HG03103 (cell line): Measurements from ENCODE around the gene NNMT.

Experiments
- ATAC-seq: cut with Tn5 transposase; IDR thresholded peaks from one replicate; pipeline ENCODE4 v1.9.1; 2021; ENCODE audit warnings: low read depth; ENCODE audit not compliant: unreplicated experiment

The NNMT gene

GRCh38 chr11:114295676-114296604 is at the start of gene NNMT:
TSS of gene NNMT (plus strand) at chr11:114296399. CDS start at chr11:114296557, 158 bp downstream.
- no peak for ATAC-seq

GRCh38 chr11:114247070-114247789 is 49.0 kb upstream of the NNMT start:
- ATAC-seq = no peak

- no peak for ATAC-seq
These were observed 46.0 kb upstream of the NNMT start for GRCh38 chr11:114250180-114250579.

GRCh38 chr11:114250993-114251814 is 45.0 kb upstream of the NNMT start:
- ATAC-seq = no peak

- ATAC-seq = no peak
These were observed 44.3 kb upstream of the NNMT start for GRCh38 chr11:114251815-114252337.

- no peak for ATAC-seq
These were observed 43.4 kb upstream of the NNMT start for GRCh38 chr11:114252767-114253166.

GRCh38 chr11:114253771-114254170 is 42.4 kb upstream of the NNMT start:
- ATAC-seq = no peak

- no peak for ATAC-seq
These were observed 41.5 kb upstream of the NNMT start for GRCh38 chr11:114254571-114255146.

GRCh38 chr11:114255289-114255688 is 40.9 kb upstream of the NNMT start:
- ATAC-seq = no peak

- ATAC-seq = no peak
These were observed 39.8 kb upstream of the NNMT start for GRCh38 chr11:114256176-114256966.

GRCh38 chr11:114256967-114257286 is 39.3 kb upstream of the NNMT start:
- no peak for ATAC-seq

- ATAC-seq = no peak
These were observed 38.3 kb upstream of the NNMT start for GRCh38 chr11:114257621-114258558.

- no peak for ATAC-seq
These were observed 37.5 kb upstream of the NNMT start for GRCh38 chr11:114258696-114259095.

- no peak for ATAC-seq
These were observed 37.1 kb upstream of the NNMT start for GRCh38 chr11:114259124-114259526.

- ATAC-seq = no peak
These were observed 36.6 kb upstream of the NNMT start for GRCh38 chr11:114259551-114259983.

GRCh38 chr11:114260077-114260476 is 36.1 kb upstream of the NNMT start:
- ATAC-seq = no peak

GRCh38 chr11:114260483-114260882 is 35.7 kb upstream of the NNMT start:
- no peak for ATAC-seq

- no peak for ATAC-seq
These were observed 34.4 kb upstream of the NNMT start for GRCh38 chr11:114261791-114262190.
